HepG2 (cell line): Measurements from ENCODE around the gene SCP2. TPM values are rescaled to one million over a fixed set of nuclear protein-coding genes. Genes with fewer than 3 reads are reported as not detected.

Source experiments
- CREM ChIP-seq, 2 experiments: sonication (generic) in 1 of 2; formaldehyde crosslinking in 1 of 2; IDR thresholded peaks; 2 replicates each; pipeline versions ENCODE4 v1.4.0 to v1.6.1; 2016 to 2020; ENCODE audit warnings: antibody characterized with exemption in 1 of 2, mild to moderate bottlenecking in 1 of 2, missing genetic modification reagents in 1 of 2
- KLF11 ChIP-seq: IDR thresholded peaks from 2 replicates; pipeline ENCODE4 v1.6.1; 2016; ENCODE audit warnings: missing compliant biosample characterization
- RBFOX2 ChIP-seq: fragments of 200-400 bp; formaldehyde crosslinking; IDR thresholded peaks from 2 replicates; pipeline ENCODE4 v1.6.1; 2017; ENCODE audit warnings: low read depth, mild to moderate bottlenecking, low read length
- ZFP90 ChIP-seq: sonication (generic); formaldehyde crosslinking; IDR thresholded peaks from 2 replicates; pipeline ENCODE4 v1.8.0; 2022; ENCODE audit warnings: missing genetic modification reagents, mild to moderate bottlenecking, inconsistent platforms, borderline replicate concordance
- ZNF484 ChIP-seq: sonication (generic); formaldehyde crosslinking; IDR thresholded peaks from 2 replicates; pipeline ENCODE4 v1.5.1; 2020; ENCODE audit warnings: mild to moderate bottlenecking, low read depth, missing genetic modification reagents, borderline replicate concordance
- polyA plus RNA-seq, 8 experiments: library from polyadenylated mRNA; depleted of rRNA in 3 of 8; stranded (reverse) in 7 of 8; unstranded in 1 of 8; fragments of >200 nt; fragmentation: Illumina TruSeq in 4 of 8; extraction: Trizol in 4 of 8; gene quantifications; 2 replicates each; pipeline versions ENCODE4 v1.2.1 to v1.2.3, GENCODE V29; 2011 to 2016; ENCODE audit warnings: low read depth in 4 of 8, missing spikeins in 1 of 8, mixed read lengths in 1 of 8; ENCODE audit not compliant: insufficient read depth in 1 of 8
- total RNA-seq, 5 experiments: library from RNA; depleted of rRNA; stranded (reverse); fragments of >200 nt; fragmentation: Illumina TruSeq; extraction: Trizol; gene quantifications; 2 replicates each; pipeline ENCODE4 v1.2.3, GENCODE V29; 2016; ENCODE audit warnings: low read depth in 1 of 5
- TF ChIP-seq, protein P1 (sequence below): sonication (generic); formaldehyde crosslinking; IDR thresholded peaks from 2 replicates; pipeline ENCODE4 v1.5.0; 2020; ENCODE audit warnings: mild to moderate bottlenecking, missing genetic modification reagents
- TF ChIP-seq, protein P2 (sequence below): sonication (generic); formaldehyde crosslinking; IDR thresholded peaks from 2 replicates; pipeline ENCODE4 v1.4.0; 2020; ENCODE audit warnings: missing genetic modification reagents, borderline replicate concordance
- TF ChIP-seq, protein P3 (sequence below): sonication (generic); formaldehyde crosslinking; IDR thresholded peaks from 2 replicates; pipeline ENCODE4 v1.4.0; 2020; ENCODE audit warnings: mild to moderate bottlenecking, missing genetic modification reagents, borderline replicate concordance
- TF ChIP-seq, protein P4 (sequence below): IDR thresholded peaks from 2 replicates; pipeline ENCODE4 v1.6.1; 2016; ENCODE audit warnings: missing biosample characterization, missing genetic modification reagents, low read depth
- TF ChIP-seq, protein P5 (sequence below): sonication (generic); formaldehyde crosslinking; IDR thresholded peaks from 2 replicates; pipeline ENCODE4 v1.4.0; 2020; ENCODE audit warnings: missing genetic modification reagents

The SCP2 gene
- total and polyA plus RNA-seq, 2 of the 13 experiments (the other 11 are each of a cell fraction or from before 2014, with no cell fraction given) = 59.0 to 133 TPM

DNA sequence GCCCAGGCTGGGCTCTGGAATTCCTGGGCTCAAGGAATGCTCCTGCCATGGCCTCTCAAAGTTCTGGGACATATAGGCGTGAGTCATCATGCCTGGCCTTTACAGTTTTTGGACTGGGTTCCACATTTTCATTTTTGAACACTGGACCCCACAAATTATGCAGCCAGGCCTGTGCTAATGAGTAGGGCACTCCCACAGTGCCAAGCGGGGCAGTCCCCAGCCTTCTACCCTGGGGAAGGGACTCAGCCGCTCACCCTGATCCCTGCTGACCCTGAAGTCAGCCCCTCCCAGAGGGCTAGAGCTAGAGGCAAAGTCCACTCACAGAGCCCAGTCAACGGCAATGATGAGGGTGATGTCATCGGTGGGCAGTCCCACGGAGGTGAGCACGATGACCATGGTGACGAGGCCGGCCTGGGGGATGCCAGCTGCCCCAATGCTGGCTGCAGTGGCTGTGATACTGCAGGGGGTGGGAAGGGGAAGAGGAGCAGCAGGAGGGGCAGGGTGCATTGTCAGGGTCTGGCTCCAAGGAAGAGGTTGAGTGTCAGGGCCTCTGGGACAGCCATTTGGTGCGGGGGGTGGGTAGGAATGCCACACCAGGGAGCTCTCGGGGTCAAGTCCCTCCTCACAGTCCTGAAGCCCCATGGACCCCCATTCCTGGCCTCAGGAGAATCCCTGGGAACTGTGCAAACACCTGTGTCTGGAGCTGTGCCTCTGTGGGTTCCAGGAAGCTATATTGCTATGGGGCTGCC is 162.6 kb downstream of the SCP2 start (continued):
- TF ChIP-seq, protein P1, sequence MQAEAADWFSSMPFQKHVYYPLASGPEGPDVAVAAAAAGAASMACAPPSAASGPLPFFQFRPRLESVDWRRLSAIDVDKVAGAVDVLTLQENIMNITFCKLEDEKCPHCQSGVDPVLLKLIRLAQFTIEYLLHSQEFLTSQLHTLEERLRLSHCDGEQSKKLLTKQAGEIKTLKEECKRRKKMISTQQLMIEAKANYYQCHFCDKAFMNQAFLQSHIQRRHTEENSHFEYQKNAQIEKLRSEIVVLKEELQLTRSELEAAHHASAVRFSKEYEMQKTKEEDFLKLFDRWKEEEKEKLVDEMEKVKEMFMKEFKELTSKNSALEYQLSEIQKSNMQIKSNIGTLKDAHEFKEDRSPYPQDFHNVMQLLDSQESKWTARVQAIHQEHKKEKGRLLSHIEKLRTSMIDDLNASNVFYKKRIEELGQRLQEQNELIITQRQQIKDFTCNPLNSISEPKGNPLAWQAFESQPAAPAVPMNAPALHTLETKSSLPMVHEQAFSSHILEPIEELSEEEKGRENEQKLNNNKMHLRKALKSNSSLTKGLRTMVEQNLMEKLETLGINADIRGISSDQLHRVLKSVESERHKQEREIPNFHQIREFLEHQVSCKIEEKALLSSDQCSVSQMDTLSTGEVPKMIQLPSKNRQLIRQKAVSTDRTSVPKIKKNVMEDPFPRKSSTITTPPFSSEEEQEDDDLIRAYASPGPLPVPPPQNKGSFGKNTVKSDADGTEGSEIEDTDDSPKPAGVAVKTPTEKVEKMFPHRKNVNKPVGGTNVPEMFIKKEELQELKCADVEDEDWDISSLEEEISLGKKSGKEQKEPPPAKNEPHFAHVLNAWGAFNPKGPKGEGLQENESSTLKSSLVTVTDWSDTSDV = no peak
- TF ChIP-seq CREM (IDR thresholded peaks at IDR 0.05) (peak; percentile 68; the same call in 1 of the 2 replicates), CREM (CRISPR knock-in tag; IDR thresholded peaks at IDR 0.05) (no peak), ZNF484 (CRISPR knock-in tag) (no peak), RBFOX2 (no peak; the same call in 1 of the 2 replicates), ZFP90 (no peak), KLF11 (CRISPR knock-in tag) (no peak)
- TF ChIP-seq, protein P2, sequence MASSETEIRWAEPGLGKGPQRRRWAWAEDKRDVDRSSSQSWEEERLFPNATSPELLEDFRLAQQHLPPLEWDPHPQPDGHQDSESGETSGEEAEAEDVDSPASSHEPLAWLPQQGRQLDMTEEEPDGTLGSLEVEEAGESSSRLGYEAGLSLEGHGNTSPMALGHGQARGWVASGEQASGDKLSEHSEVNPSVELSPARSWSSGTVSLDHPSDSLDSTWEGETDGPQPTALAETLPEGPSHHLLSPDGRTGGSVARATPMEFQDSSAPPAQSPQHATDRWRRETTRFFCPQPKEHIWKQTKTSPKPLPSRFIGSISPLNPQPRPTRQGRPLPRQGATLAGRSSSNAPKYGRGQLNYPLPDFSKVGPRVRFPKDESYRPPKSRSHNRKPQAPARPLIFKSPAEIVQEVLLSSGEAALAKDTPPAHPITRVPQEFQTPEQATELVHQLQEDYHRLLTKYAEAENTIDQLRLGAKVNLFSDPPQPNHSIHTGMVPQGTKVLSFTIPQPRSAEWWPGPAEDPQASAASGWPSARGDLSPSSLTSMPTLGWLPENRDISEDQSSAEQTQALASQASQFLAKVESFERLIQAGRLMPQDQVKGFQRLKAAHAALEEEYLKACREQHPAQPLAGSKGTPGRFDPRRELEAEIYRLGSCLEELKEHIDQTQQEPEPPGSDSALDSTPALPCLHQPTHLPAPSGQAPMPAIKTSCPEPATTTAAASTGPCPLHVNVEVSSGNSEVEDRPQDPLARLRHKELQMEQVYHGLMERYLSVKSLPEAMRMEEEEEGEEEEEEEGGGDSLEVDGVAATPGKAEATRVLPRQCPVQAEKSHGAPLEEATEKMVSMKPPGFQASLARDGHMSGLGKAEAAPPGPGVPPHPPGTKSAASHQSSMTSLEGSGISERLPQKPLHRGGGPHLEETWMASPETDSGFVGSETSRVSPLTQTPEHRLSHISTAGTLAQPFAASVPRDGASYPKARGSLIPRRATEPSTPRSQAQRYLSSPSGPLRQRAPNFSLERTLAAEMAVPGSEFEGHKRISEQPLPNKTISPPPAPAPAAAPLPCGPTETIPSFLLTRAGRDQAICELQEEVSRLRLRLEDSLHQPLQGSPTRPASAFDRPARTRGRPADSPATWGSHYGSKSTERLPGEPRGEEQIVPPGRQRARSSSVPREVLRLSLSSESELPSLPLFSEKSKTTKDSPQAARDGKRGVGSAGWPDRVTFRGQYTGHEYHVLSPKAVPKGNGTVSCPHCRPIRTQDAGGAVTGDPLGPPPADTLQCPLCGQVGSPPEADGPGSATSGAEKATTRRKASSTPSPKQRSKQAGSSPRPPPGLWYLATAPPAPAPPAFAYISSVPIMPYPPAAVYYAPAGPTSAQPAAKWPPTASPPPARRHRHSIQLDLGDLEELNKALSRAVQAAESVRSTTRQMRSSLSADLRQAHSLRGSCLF (CRISPR knock-in tag) = no peak
- TF ChIP-seq, protein P3, sequence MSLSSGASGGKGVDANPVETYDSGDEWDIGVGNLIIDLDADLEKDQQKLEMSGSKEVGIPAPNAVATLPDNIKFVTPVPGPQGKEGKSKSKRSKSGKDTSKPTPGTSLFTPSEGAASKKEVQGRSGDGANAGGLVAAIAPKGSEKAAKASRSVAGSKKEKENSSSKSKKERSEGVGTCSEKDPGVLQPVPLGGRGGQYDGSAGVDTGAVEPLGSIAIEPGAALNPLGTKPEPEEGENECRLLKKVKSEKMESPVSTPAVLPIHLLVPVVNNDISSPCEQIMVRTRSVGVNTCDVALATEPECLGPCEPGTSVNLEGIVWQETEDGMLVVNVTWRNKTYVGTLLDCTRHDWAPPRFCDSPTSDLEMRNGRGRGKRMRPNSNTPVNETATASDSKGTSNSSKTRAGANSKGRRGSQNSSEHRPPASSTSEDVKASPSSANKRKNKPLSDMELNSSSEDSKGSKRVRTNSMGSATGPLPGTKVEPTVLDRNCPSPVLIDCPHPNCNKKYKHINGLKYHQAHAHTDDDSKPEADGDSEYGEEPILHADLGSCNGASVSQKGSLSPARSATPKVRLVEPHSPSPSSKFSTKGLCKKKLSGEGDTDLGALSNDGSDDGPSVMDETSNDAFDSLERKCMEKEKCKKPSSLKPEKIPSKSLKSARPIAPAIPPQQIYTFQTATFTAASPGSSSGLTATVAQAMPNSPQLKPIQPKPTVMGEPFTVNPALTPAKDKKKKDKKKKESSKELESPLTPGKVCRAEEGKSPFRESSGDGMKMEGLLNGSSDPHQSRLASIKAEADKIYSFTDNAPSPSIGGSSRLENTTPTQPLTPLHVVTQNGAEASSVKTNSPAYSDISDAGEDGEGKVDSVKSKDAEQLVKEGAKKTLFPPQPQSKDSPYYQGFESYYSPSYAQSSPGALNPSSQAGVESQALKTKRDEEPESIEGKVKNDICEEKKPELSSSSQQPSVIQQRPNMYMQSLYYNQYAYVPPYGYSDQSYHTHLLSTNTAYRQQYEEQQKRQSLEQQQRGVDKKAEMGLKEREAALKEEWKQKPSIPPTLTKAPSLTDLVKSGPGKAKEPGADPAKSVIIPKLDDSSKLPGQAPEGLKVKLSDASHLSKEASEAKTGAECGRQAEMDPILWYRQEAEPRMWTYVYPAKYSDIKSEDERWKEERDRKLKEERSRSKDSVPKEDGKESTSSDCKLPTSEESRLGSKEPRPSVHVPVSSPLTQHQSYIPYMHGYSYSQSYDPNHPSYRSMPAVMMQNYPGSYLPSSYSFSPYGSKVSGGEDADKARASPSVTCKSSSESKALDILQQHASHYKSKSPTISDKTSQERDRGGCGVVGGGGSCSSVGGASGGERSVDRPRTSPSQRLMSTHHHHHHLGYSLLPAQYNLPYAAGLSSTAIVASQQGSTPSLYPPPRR = peak; percentile 70
- TF ChIP-seq, protein P4, sequence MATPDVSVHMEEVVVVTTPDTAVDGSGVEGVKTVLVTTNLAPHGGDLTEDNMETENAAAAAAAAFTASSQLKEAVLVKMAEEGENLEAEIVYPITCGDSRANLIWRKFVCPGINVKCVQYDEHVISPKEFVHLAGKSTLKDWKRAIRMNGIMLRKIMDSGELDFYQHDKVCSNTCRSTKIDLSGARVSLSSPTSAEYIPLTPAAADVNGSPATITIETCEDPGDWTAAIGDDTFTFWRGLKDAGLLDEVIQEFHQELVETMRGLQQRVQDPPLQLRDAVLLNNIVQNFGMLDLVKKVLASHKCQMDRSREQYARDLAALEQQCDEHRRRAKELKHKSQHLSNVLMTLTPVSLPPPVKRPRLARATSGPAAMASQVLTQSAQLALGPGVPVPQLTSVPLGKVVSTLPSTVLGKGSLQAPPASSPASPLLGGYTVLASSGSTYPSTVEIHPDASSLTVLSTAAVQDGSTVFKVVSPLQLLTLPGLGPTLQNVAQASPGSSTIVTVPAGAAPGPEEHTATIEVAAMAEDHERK (CRISPR knock-in tag) = no peak
- TF ChIP-seq, protein P5, sequence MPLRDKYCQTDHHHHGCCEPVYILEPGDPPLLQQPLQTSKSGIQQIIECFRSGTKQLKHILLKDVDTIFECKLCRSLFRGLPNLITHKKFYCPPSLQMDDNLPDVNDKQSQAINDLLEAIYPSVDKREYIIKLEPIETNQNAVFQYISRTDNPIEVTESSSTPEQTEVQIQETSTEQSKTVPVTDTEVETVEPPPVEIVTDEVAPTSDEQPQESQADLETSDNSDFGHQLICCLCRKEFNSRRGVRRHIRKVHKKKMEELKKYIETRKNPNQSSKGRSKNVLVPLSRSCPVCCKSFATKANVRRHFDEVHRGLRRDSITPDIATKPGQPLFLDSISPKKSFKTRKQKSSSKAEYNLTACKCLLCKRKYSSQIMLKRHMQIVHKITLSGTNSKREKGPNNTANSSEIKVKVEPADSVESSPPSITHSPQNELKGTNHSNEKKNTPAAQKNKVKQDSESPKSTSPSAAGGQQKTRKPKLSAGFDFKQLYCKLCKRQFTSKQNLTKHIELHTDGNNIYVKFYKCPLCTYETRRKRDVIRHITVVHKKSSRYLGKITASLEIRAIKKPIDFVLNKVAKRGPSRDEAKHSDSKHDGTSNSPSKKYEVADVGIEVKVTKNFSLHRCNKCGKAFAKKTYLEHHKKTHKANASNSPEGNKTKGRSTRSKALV (CRISPR knock-in tag) = peak; percentile 70; the same call in 1 of the 2 replicates
